ENCODE data around the gene ATAD3B.
A peak's percentile ranks its signal among the peaks of the same experiment; 100 is the strongest.
"Not testable (repeated sequence)": the region's sequence is repeated elsewhere in the genome, so short reads cannot be mapped to it uniquely, and the experiment has no call there.

The ATAD3B gene

GRCh38 chr1:1433804-1434130, 37.8 kb upstream of the ATAD3B start:
- peak; percentile 41 to 56 for DNase-seq

GRCh38 chr1:1434131-1434823, 37.3 kb upstream of the ATAD3B start:
- DNase-seq: no peak

GRCh38 chr1:1434824-1435105, 36.8 kb upstream of the ATAD3B start:
- DNase-seq: no peak

- peak; percentile 44 to 48 for DNase-seq
Measured at GRCh38 chr1:1435106-1435903, 36.3 kb upstream of the ATAD3B start, which contains the start of gene VWA1. TSS of gene VWA1 (plus strand) at chr1:1435690. CDS start at chr1:1435749, 59 bp downstream.

- no peak for DNase-seq
Measured at GRCh38 chr1:1435911-1436629, 35.5 kb upstream of the ATAD3B start.

GRCh38 chr1:1436630-1437032, 34.9 kb upstream of the ATAD3B start:
- DNase-seq: no peak

- DNase-seq: no peak
Measured at GRCh38 chr1:1437033-1437903, 34.3 kb upstream of the ATAD3B start.

- DNase-seq: no peak
Measured at GRCh38 chr1:1437904-1438376, 33.6 kb upstream of the ATAD3B start.

- DNase-seq: no peak
Measured at GRCh38 chr1:1438531-1439381, 32.8 kb upstream of the ATAD3B start.

GRCh38 chr1:1439546-1440261, 31.9 kb upstream of the ATAD3B start:
- no peak for DNase-seq

- DNase-seq: no peak
Measured at GRCh38 chr1:1440262-1441001, 31.1 kb upstream of the ATAD3B start.

GRCh38 chr1:1441002-1441888, 30.3 kb upstream of the ATAD3B start:
- DNase-seq: peak; percentile 45 to 51

GRCh38 chr1:1442069-1442770, 29.3 kb upstream of the ATAD3B start:
- DNase-seq: no peak

- not testable (repeated sequence) for DNase-seq
Measured at GRCh38 chr1:1446631-1447030, 24.9 kb upstream of the ATAD3B start.

- DNase-seq: no peak
Measured at GRCh38 chr1:1449099-1449739, 22.3 kb upstream of the ATAD3B start, which contains the start of gene ATAD3C. TSS of gene ATAD3C (plus strand) at chr1:1449689. CDS start at chr1:1450684, 995 bp downstream.

- not testable (repeated sequence) for DNase-seq
Measured at GRCh38 chr1:1450616-1451015, 20.9 kb upstream of the ATAD3B start.

- no peak for DNase-seq
Measured at GRCh38 chr1:1451696-1452364, 19.7 kb upstream of the ATAD3B start.
